Hematopoietic multipotent progenitor cell (in vitro differentiated cells): ENCODE data around the gene CPED1. TPM values are rescaled to one million over a fixed set of nuclear protein-coding genes. Genes with fewer than 3 reads are reported as not detected.
"Not testable (repeated sequence)": the region's sequence is repeated elsewhere in the genome, so short reads cannot be mapped to it uniquely, and the experiment has no call there.

Experiments
- DNase-seq, 3 donors: peaks; one replicate each; pipeline ENCODE4 v3.0.0-alpha.2; 2011 to 2015; ENCODE audit warnings: low read depth in 2 of 3, low spot score in 2 of 3
- total RNA-seq: library from RNA; depleted of rRNA; stranded (reverse); fragments of >200 nt; gene quantifications from one replicate; pipeline ENCODE4 v1.2.3, GENCODE V29; 2012

CPED1 gene
- total RNA-seq, 1 donor: 9.2 TPM

GRCh38 chr7:121036776-121037175 is 48.3 kb downstream of the CPED1 start:
- DNase-seq: not testable (repeated sequence)

- DNase-seq: not testable (repeated sequence)
Measured at GRCh38 chr7:121037329-121037728, 48.8 kb downstream of the CPED1 start.

DNA sequence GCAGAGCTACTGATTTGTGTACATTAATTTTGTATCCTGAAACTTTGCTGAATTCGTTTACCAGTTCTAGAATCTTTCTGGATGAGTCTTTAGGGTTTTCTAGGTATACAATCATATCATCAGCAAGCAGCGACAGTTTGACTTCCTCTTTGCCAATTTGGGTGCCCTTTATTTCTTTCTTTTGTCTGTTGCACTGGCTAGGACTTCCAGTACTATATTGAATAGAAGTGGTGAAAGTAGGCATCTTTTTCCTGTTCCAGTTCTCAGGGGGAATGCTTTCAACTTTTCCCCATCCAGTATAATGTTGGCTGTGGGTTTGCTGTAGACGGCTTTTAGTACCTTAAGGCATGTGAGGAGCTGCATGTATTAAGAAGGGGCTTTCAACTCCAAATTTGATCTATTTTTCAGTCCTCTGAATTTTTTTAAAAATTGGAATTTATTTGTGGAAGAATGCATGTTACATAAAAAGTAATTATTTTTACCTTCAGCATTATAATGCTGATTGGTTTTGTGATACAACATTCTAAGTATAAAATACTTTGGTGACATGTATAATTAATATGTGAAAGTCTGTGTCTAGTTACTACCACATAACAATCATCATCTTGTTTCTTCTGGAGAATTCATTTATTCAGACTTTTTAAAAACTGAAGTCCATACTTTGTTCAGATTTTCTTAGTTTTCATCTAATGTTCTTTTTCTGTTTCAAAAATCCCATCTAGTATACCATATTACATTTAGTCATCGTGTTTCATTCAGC is 49.6 kb downstream of the CPED1 start:
- DNase-seq: peak in 1 of 3 donors; percentile 20

- no peak for DNase-seq
Measured at GRCh38 chr7:121038717-121039509, 50.4 kb downstream of the CPED1 start.

- DNase-seq: no peak
Measured at GRCh38 chr7:121039510-121039822, 51.0 kb downstream of the CPED1 start.

GRCh38 chr7:121039994-121040393 is 51.5 kb downstream of the CPED1 start:
- no peak for DNase-seq

GRCh38 chr7:121041516-121042148 is 53.1 kb downstream of the CPED1 start:
- DNase-seq: peak in 1 of 3 donors; percentile 16

GRCh38 chr7:121042195-121042594 is 53.7 kb downstream of the CPED1 start:
- DNase-seq: no peak

- no peak for DNase-seq
Measured at GRCh38 chr7:121042899-121043298, 54.4 kb downstream of the CPED1 start.

DNA sequence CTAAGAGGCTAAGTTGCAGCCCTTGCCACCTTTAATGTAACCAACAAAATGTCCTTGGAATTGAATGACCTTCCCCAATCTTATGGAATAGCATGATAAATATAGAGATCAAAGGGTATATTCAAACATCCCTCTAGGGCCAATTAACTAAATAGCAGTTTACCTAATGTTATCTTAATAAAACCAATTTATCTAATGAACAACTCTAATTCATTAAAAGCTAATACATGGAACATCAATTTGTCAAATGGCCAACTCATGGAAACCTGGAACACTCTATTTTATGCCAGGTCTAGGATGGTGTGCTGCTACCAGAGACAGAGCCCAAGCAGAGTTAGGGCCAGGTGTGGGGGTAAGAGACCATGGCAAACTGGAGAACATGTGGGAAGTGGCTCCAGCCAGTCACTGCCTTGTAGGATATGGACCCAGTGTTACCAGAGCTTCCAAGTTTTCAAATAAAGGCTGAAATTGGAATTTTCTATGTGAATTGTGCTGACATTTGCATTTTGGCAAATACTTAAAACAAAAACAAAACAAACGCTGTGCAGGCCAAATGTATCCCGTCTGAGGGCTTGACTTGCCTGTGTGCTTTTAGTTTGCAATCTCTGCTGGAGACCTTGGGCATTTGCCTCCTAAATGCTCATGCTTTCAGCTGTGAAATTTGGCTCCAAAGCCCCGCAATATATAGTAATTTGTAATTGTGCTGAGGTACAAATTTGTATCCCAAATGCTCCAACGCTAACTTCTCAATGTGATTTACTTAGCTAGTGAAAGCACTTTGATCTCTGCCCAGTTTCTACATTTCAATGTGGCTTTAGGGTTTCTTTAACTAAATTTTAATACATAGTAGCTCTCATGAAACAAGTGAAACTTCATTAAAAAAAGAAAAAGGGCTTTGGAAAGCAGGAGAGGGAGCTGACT is 55.1 kb downstream of the CPED1 start:
- DNase-seq: no peak

DNA sequence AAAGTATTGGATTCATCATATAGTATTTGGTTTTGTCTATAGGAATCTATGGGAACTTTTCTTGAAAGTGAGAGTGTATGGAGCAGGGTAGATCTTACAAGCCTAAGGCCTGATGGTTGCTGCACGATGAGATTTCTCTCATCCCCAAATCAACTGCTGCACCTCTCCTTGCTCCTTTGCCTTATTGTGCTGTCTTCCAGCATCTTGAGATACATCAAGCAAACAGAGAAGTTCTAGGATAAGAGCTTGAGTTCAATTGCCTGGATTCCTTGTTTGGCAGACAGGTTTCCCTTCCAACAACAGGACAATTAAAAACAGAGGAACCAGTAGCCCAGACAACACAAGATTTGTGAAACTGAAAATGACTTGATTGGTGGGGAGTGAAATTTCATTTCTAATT is 56.6 kb downstream of the CPED1 start:
- DNase-seq: no peak

DNA sequence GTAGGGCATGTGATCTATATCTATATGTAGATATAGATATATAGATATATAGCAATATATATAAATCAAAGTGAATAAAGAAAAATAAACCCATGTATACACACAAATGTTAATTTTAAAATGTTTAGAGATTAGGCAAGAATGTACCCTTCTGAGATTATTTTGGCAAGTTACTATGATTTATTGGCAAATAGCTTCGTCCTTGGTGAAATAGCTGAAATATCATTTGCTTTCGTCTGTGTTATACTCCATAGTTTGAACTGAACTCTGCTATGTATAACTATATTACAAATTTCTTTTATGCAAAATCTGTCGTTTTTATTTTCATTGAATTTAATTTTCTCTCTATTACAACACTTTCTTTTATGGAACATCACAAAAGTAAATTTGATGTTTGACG is 57.5 kb downstream of the CPED1 start:
- DNase-seq: no peak

GRCh38 chr7:121046893-121047468 is 58.5 kb downstream of the CPED1 start:
- peak in 2 of 3 donors; percentile 2 to 16 for DNase-seq

- no peak for DNase-seq
Measured at GRCh38 chr7:121048195-121048594, 59.7 kb downstream of the CPED1 start.

DNA sequence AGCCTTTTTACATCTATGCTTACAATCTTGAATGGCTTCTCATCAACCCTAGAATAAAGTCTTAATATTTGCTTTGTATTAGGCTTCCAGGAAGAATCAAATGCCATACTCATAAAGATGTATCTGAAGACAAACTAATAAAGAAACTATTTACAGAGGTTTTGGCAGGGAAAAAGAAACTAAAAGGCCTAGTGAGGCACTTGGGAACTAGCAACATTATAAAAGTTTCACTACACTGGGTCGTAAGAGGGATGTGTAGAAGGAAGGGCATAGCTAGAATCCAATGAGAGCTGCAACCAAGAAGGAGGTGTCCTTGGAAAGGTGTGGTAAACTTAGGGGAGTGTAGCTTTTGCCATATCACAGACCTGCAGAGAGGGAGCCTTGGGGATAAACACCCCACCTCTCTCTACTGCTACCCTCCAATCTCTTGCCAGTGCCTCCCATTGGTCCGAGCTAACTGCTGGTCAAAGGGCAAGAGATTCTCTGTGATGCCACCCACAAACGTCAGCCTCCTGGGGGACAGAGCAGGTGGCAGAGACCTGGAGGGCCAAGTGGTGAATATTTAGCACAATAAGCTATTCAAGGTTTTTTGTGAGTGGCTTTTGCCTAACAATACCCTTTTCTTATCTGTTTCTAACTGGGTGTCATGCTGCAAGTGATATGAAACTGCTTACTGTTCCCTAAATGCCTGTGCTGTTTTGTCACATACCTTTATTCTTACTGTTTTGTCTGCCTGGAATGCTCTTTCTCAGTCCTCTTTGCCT is 60.7 kb downstream of the CPED1 start:
- no peak for DNase-seq

- DNase-seq: no peak
Measured at GRCh38 chr7:121049897-121050296, 61.4 kb downstream of the CPED1 start.

GRCh38 chr7:121053219-121053618 is 64.7 kb downstream of the CPED1 start:
- no peak for DNase-seq

DNA sequence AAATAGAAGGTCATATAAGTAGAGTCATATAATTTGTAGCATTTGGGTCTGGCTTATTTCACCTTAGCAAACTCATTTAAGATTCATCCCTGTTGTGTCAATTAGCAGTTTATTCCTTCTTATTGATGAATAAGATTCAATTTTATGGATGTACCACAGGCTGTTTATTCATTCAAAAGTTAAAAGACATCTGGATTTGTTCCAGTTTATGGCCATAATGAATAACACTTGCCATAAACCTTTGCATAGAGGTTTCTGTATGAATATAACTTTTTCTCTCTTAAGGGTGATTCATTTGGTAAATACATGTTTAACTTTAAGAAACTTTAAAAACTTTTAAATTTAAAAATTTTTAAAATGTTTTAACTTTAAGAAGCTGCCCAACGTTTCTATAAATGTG is 66.4 kb downstream of the CPED1 start:
- no peak for DNase-seq

DNA sequence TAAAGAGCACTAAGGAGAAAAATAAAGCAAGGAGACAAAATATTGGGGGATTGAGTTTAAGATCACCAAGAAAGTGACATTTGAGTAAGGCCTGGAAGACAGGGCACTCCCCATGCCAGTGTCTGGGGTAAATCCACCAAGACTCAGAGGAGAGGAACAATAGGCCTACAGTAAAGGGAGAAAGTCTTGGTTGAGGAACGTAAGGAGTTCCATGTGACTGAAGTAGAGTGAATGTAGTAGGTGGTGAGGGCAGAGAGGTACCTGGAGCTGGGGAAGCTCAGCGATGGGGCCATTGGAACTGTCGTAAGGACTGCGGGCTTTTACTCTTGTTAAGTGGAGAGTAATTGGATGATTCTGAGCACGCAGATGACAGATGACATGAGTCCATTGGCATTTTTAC is 69.4 kb downstream of the CPED1 start:
- DNase-seq: no peak

GRCh38 chr7:121058975-121059374 is 70.5 kb downstream of the CPED1 start:
- DNase-seq: no peak
